GM21825 (cell line): Measurements from ENCODE around the gene MRM1.
"Not testable (repeated sequence)": the region's sequence is repeated elsewhere in the genome, so short reads cannot be mapped to it uniquely, and the experiment has no call there.

ENCODE experiments used
- ATAC-seq: cut with Tn5 transposase; IDR thresholded peaks from one replicate; pipeline ENCODE4 v1.9.1; 2021; ENCODE audit warnings: mild to moderate bottlenecking, moderate library complexity; ENCODE audit not compliant: unreplicated experiment

MRM1 gene

GRCh38 chr17:36600465-36600864 lies 918 bp upstream of the MRM1 start:
- ATAC-seq = no peak

DNA sequence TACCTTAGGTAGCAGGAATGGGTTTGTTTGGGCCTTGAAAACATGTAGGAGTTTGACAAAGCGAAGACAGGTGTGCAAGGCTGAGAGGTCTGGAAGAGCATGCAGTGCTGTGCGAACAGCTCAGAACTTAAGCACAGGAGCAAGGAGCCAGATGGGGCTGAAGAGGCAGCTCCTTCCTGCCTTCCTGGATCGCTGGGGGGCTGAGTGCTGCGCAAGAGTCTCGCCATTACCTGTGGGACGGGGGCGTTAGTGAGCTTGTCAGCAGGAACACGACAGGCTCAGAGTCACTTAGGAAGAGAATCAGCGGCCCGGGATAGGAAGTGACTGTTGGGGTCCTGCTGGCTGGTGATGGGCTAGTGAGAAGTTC lies 464 bp upstream of the MRM1 start:
- ATAC-seq = peak; percentile 17

GRCh38 chr17:36602030-36602748 lies 806 bp downstream of the MRM1 start:
- no peak for ATAC-seq

GRCh38 chr17:36602924-36603384 lies 1.6 kb downstream of the MRM1 start:
- ATAC-seq = no peak

DNA sequence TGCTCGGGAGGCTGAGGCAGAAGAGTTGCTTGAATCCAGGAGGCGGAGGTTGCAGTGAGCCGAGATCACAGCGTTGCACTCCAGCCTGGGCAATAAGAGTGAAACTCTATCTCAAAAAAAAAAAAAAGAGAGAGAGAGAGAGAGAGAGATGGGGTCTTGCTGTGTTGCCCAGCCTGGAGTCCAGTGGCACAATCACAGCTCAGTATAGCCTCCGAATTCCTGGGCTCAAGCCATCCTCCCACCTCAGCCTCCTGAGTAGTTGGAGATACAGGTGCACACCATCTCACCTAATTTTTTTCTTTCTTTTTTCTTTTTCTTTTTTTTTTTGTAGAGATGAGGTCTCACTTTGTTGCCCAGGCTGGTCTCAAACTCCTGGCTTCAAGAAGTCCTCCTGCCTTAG lies 3.6 kb downstream of the MRM1 start:
- not testable (repeated sequence) for ATAC-seq

DNA sequence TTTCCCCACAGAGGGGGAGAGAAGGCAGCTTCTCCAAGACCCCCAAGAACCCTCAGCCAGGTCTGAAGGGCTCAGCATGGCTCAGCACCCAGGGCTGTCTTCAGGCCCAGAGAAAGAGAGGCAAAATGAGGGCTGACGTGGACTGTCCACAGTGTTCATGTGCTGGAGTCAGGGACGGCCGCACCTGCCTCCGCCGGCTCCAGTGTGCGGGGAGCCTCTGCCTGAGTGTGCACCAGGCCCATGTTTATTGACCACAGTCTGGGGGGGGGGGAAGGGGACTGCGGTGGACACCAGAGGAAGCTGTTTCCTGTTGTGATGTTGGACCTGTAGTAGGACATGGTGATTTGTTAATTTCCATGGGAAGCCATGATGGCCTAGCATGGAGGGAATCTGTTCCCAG lies 6.9 kb downstream of the MRM1 start:
- ATAC-seq = no peak

DNA sequence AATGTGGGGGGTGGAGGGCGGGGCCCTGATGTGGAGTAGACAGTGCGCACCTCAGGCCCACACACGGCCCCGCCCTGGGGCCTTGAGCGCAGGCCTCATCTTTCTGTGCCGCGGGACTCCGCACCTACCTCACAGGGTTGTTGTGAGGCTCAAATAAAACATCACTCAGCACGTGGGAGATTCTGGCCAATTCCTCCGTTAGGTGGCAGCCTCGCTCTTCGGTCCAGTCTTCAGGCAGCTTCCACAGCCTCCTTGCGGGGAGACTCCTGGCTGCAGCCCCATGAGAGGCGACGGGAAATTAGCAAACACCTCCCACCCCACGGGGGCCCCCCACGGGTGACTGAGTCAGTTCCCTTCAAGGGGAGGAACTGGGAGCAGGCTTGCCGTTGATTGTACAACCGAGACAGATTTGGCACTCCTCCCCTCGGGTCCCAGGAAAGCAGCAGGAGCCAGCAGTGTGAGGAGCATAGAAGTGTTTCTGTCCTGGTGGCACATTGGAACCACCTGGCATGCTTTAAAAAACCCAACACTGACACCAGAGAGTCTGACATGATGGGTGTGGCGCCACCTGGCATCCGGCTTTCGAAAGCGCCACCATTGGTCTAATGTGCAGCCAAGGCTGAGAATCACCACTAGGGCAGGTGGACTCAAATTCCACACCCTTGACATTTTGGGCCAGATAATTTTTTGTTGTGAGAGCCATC lies 7.6 kb downstream of the MRM1 start:
- ATAC-seq = no peak

DNA sequence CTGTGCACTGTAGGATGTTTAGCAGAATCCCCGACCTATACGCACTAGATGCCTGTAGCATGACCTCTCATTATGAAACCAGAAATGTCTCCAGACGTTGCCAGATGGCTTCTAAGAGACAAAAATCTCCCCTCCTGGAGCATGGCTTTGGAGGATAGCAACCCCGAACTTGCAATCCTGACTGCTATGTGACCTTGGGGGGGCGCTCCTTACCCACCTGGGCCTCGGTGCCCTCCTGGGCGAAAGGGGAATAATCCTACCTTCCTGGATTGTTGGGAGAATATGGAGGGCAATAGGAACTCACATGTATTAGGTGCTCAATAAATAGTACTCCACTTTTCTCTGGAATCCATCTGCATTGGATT lies 8.1 kb downstream of the MRM1 start:
- ATAC-seq = no peak

DNA sequence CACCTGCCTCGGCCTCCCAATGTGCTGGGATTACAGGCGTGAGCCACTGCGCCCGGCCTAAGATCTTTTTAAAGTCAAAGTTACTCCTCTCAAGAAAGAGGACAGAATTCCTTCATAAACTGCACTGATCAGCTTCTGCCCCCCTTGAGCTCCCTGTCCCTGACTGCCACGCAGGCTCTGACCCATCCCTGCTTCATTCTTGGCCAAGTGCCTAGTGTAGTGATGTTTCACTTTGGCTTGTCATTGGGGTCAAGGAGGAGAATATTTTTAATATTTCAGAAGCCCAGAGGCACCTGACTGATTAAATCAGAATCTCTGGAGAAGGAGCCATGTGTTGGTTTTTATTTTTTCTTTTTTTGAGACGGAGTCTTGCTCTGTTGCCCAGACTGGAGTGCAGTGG lies 9.1 kb downstream of the MRM1 start:
- ATAC-seq = no peak

DNA sequence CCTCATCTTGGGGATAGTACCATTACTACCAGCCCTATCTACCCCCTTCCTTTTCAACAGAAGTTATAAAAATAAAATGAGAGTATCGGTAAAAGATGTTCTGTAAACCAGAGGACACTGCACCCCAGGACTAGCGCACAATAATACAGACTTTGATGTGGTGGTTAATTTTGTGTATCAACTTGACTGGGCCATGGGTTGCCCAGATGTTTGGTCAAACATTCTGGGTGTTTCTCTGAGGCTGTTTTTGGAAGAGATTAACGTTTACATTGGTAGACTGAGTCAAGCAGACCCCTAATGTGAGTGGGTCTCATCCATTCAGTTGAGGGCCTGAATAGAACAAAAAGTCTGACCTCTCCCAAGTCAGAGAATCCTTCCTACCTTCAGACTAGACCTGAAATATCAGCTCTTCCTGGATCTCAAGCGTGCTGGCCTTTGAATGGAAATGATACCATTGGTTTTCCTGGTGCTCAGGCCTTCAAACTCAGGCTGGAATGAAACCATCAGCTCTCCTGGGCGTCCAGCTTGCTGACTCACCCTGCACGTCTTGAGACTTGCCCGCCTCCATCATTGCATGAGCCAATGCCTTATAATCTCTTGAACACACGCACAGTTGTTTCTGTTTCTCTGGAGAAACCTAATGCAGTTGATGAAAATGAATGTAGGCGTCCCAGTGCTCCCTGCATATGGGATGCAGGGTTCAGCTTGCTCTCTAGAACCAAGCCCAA lies 10.1 kb downstream of the MRM1 start:
- ATAC-seq = no peak

DNA sequence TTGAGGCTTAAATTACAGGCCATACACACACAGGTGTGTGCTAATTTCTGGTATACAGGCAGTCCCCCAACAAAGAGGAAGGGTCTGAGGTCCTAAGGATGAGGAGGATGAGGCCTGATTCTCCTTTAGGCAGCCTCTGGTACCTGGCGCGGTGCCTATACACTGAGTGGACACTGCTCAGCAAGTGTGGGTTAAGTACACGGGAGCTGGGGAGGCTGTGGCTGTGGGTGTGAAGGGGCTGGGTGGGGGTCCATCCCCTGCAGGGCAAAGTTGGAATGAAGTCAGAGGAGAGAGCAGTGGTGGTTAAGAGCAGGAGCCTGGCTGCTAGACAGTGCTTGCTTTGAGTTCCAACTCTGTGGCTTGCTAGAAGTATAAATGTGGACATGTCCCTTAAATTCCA lies 10.9 kb downstream of the MRM1 start:
- no peak for ATAC-seq

DNA sequence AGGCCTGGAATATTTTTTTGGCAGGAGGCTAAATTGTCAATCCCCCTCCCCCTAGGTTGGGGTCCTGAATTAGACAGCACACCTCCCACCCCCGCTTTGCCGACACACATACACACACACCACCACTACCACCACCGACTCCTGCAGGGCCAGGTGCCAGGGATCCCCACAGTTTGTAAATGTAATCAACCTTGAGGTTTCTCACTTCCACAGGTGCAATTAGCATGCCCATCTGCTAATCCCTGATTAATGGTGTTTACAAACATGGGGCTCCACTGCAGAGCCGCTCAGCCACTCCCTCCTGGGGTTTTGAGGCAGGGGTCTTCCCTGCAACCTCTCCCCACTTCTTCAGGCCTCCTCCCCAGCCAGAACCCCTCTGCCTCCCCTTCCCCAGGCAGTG lies 11.8 kb downstream of the MRM1 start:
- no peak for ATAC-seq

- ATAC-seq = no peak
Measured at GRCh38 chr17:36614081-36614480, 12.7 kb downstream of the MRM1 start.

DNA sequence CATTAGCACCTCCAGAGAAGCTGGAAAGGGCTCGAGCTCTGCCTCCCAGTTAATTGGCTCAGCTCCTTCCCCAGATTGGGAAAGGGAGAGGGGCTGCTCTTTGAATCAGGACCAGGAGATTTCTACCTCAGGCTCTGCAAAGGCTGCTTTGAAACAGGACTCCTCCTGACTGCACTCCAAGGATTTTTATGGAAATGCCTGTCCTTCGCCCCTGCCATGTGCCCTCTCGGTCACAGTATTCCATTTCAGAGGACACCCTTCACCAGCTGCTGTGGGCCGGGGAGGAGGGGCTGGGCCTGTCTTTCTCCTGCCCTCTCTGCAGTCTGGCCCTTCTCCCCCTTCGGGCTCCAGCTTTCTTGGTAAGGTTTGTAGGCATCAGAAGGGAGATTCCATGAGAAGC lies 13.6 kb downstream of the MRM1 start:
- no peak for ATAC-seq

- no peak for ATAC-seq
Measured at GRCh38 chr17:36616061-36617029, 15.0 kb downstream of the MRM1 start.

- ATAC-seq = no peak
Measured at GRCh38 chr17:36617773-36618172, 16.4 kb downstream of the MRM1 start.

DNA sequence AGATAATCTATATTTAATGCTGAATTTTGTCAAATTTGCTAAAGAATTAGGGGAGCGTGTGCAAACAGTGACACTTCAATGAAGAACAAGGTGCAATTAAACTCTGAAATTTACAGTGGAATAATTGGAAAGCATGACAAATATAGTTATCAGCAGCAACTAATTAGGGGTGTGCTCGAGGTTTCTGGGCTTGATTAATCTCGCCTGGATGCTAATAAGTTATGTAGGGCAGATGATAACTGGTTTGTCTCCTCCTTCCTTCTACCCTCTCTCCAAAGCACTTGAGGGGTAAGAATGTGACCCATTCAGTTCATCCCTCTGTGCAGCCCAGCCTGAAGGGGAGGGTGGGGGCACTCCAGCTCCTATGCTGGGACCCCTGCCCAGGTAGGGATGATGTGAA lies 21.9 kb downstream of the MRM1 start:
- no peak for ATAC-seq

DNA sequence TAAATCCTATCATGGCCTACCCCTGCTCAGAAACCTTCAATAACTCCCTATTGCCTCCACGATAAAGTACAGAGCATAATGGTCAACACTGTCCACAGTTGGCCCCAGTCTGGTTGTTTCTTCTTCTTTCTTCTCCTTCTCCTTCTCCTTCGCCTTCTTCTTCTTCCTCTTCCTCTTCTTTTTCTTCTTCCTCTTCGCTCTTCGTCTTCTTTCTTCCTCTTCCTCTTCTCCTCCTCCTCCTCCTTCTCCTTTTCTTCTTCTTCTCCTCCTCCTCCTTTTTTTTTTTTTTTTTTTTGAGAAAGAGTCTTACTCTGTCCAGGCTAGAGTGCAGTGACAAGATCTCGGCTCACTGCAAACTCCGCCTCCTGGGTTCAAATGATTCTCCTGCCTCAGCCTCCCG lies 23.8 kb downstream of the MRM1 start:
- ATAC-seq = no peak

DNA sequence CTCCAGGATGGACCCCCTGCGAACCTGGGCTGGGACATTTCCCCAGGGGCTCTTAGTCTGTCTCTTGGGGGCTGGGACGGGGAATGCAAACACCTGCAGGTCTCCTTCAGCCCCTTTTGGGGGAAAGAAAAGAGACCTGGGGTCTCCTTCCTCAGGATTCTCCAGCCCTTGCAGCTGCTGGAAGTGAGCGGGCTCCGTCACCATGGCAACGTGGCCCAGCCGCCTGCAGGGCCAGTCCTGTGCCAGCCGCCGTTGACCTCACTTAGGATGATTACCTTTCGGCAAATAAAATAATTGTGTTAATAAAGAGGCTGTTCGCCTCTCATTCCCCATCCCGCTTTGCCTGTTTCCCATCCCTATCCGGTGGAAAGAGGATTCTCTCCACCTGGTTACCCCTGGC lies 25.7 kb downstream of the MRM1 start:
- no peak for ATAC-seq

GRCh38 chr17:36628576-36628975 lies 27.2 kb downstream of the MRM1 start:
- ATAC-seq = no peak

- ATAC-seq = no peak
Measured at GRCh38 chr17:36629252-36629847, 28.0 kb downstream of the MRM1 start.
